GM19240 (cell line): ENCODE results near the gene VWA8.

Experiments
- DNase-seq: peaks from one replicate; pipeline ENCODE4 v3.0.0; 2011; ENCODE audit warnings: low spot score; ENCODE audit not compliant: insufficient read length

VWA8 gene

GRCh38 chr13:41693434-41693833 is 267.5 kb downstream of the VWA8 start:
- DNase-seq: no peak

GRCh38 chr13:41691274-41691673 is 269.6 kb downstream of the VWA8 start:
- no peak for DNase-seq

GRCh38 chr13:41682766-41683165 is 278.1 kb downstream of the VWA8 start:
- DNase-seq: no peak

GRCh38 chr13:41682001-41682400 is 278.9 kb downstream of the VWA8 start:
- no peak for DNase-seq

- DNase-seq: no peak
These were observed 279.3 kb downstream of the VWA8 start for GRCh38 chr13:41681587-41681986.

GRCh38 chr13:41680900-41681299 is 280.0 kb downstream of the VWA8 start:
- DNase-seq: no peak

GRCh38 chr13:41678848-41679247 is 282.1 kb downstream of the VWA8 start:
- no peak for DNase-seq

- DNase-seq: no peak
These were observed 282.7 kb downstream of the VWA8 start for GRCh38 chr13:41678249-41678648.

- no peak for DNase-seq
These were observed 285.6 kb downstream of the VWA8 start for GRCh38 chr13:41675306-41675705.

GRCh38 chr13:41674246-41674645 is 286.7 kb downstream of the VWA8 start:
- no peak for DNase-seq

- DNase-seq: no peak
These were observed 287.3 kb downstream of the VWA8 start for GRCh38 chr13:41673640-41674039.

GRCh38 chr13:41670873-41671443 is 290.0 kb downstream of the VWA8 start:
- no peak for DNase-seq

GRCh38 chr13:41668130-41668757 is 292.7 kb downstream of the VWA8 start:
- DNase-seq: peak; percentile 14

- DNase-seq: no peak
These were observed 294.3 kb downstream of the VWA8 start for GRCh38 chr13:41666644-41667043.

GRCh38 chr13:41660411-41660810 is 300.5 kb downstream of the VWA8 start:
- DNase-seq: no peak

- no peak for DNase-seq
These were observed 302.8 kb downstream of the VWA8 start for GRCh38 chr13:41658057-41658661.

GRCh38 chr13:41655997-41656396 is 304.9 kb downstream of the VWA8 start:
- no peak for DNase-seq

- DNase-seq: no peak
These were observed 306.1 kb downstream of the VWA8 start for GRCh38 chr13:41654796-41655195.

- no peak for DNase-seq
These were observed 308.1 kb downstream of the VWA8 start for GRCh38 chr13:41652735-41653361.

GRCh38 chr13:41651413-41652058 is 309.4 kb downstream of the VWA8 start:
- no peak for DNase-seq

GRCh38 chr13:41650706-41651105 is 310.2 kb downstream of the VWA8 start:
- DNase-seq: no peak

GRCh38 chr13:41649659-41650058 is 311.2 kb downstream of the VWA8 start:
- no peak for DNase-seq
